Neural progenitor cell (in vitro differentiated cells): ENCODE results near the gene LRRC72. TPM values are rescaled to one million over a fixed set of nuclear protein-coding genes. Genes with fewer than 3 reads are reported as not detected.

Experiments
- DNase-seq: peaks from one replicate; pipeline ENCODE4 v3.0.0-alpha.2; 2016; ENCODE audit warnings: low spot score
- H2AFZ ChIP-seq: fragments of 200-600 bp; sonication (generic); replicated peaks from 2 replicates; pipeline ENCODE4 v1.6.1; 2016; ENCODE audit warnings: antibody characterized with exemption
- H3F3A ChIP-seq: fragments of 200-600 bp; sonication (generic); 2 replicates; pipeline ENCODE4 v1.6.1; 2016; ENCODE audit warnings: antibody characterized with exemption, low read depth
- H3K27ac ChIP-seq: fragments of 200-600 bp; sonication (generic); 2 replicates; pipeline ENCODE4 v1.5.1; 2016; ENCODE audit warnings: mild to moderate bottlenecking
- H3K27me3 ChIP-seq: fragments of 200-600 bp; sonication (generic); 2 replicates; pipeline ENCODE4 v1.6.1; 2016; ENCODE audit warnings: mild to moderate bottlenecking, moderate library complexity
- H3K36me3 ChIP-seq: fragments of 200-600 bp; sonication (generic); 2 replicates; pipeline ENCODE4 v1.5.1; 2016
- H3K4me1 ChIP-seq: fragments of 200-600 bp; sonication (generic); 2 replicates; pipeline ENCODE4 v1.6.1; 2016; ENCODE audit warnings: mixed run types
- H3K4me2 ChIP-seq: fragments of 200-600 bp; sonication (generic); 2 replicates; pipeline ENCODE4 v1.6.1; 2016
- H3K4me3 ChIP-seq: fragments of 200-600 bp; sonication (generic); 2 replicates; pipeline ENCODE4 v1.5.1; 2016
- H3K79me2 ChIP-seq: fragments of 200-600 bp; sonication (generic); 2 replicates; pipeline ENCODE4 v1.6.1; 2016; ENCODE audit warnings: low read depth
- H3K9ac ChIP-seq: fragments of 200-600 bp; sonication (generic); 2 replicates; pipeline ENCODE4 v1.6.1; 2016
- H3K9me3 ChIP-seq: fragments of 200-600 bp; sonication (generic); 2 replicates; pipeline ENCODE4 v1.5.1; 2016; ENCODE audit warnings: low read depth
- H4K20me1 ChIP-seq: fragments of 200-600 bp; sonication (generic); 2 replicates; pipeline ENCODE4 v1.6.1; 2016; ENCODE audit warnings: low read depth
- H3K27ac Mint-ChIP-seq: 3 replicates; pipeline ENCODE4 v1.8.0; 2021; ENCODE audit warnings: mixed read lengths
- H3K27me3 Mint-ChIP-seq: 2 replicates; pipeline ENCODE4 v1.8.0; 2022; ENCODE audit warnings: low read depth, mild to moderate bottlenecking, inconsistent platforms, moderate library complexity, mixed read lengths; ENCODE audit not compliant: insufficient read depth
- H3K36me3 Mint-ChIP-seq: 3 replicates; pipeline ENCODE4 v1.8.0; 2021; ENCODE audit warnings: mixed read lengths
- H3K4me1 Mint-ChIP-seq: 3 replicates; pipeline ENCODE4 v1.8.0; 2021; ENCODE audit warnings: mixed read lengths
- H3K4me3 Mint-ChIP-seq: 3 replicates; pipeline ENCODE4 v1.8.0; 2021; ENCODE audit warnings: mild to moderate bottlenecking, moderate library complexity, mixed read lengths
- H3K9me3 Mint-ChIP-seq: 3 replicates; pipeline ENCODE4 v1.8.0; 2020; ENCODE audit warnings: mixed read lengths
- EZH2 ChIP-seq: fragments of 200-600 bp; sonication (generic); IDR thresholded peaks from 2 replicates; pipeline ENCODE4 v1.6.1; 2017; ENCODE audit warnings: antibody characterized with exemption, mild to moderate bottlenecking, moderate library complexity
- EZH2phosphoT487 ChIP-seq: fragments of 200-600 bp; sonication (generic); IDR thresholded peaks from 2 replicates; pipeline ENCODE4 v1.6.1; 2017; ENCODE audit warnings: antibody characterized with exemption
- total RNA-seq: library from RNA; depleted of rRNA; stranded (reverse); fragments of >200 nt; gene quantifications from 2 replicates; pipeline ENCODE4 v1.2.3, GENCODE V29; 2015; ENCODE audit warnings: low replicate concordance
- TF ChIP-seq, protein P1 (sequence below): fragments of 200-600 bp; sonication (generic); IDR thresholded peaks from 2 replicates; pipeline ENCODE4 v1.5.1; 2017; ENCODE audit warnings: antibody characterized with exemption, mild to moderate bottlenecking

LRRC72 gene
- total RNA-seq, 1 donor from 2014 or later, result not detected

- H3F3A ChIP-seq, result peaks cover 21% of the 10 kb centered on the region
- no peak overlapping the region for H3K9ac ChIP-seq
- peaks cover 34% of the 10 kb centered on the region for H3K4me1 ChIP-seq
- H3K4me3 ChIP-seq, result no peak overlapping the region
- Mint-ChIP-seq H3K9me3 (no peaks in the 10 kb centered on the region), H3K27me3 (no peaks in the 10 kb centered on the region), H3K4me1 (no peaks in the 10 kb centered on the region), H3K4me3 (no peak overlapping the region), H3K36me3 (peaks cover 29% of the 10 kb centered on the region), H3K27ac (no peak overlapping the region)
- no peak overlapping the region for H3K27ac ChIP-seq
- H2AFZ ChIP-seq, result no peak overlapping the region
- no peak for DNase-seq
- no peak overlapping the region for H3K4me2 ChIP-seq
- no peak for TF ChIP-seq EZH2phosphoT487
- TF ChIP-seq, protein P1, sequence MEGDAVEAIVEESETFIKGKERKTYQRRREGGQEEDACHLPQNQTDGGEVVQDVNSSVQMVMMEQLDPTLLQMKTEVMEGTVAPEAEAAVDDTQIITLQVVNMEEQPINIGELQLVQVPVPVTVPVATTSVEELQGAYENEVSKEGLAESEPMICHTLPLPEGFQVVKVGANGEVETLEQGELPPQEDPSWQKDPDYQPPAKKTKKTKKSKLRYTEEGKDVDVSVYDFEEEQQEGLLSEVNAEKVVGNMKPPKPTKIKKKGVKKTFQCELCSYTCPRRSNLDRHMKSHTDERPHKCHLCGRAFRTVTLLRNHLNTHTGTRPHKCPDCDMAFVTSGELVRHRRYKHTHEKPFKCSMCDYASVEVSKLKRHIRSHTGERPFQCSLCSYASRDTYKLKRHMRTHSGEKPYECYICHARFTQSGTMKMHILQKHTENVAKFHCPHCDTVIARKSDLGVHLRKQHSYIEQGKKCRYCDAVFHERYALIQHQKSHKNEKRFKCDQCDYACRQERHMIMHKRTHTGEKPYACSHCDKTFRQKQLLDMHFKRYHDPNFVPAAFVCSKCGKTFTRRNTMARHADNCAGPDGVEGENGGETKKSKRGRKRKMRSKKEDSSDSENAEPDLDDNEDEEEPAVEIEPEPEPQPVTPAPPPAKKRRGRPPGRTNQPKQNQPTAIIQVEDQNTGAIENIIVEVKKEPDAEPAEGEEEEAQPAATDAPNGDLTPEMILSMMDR, result no peak
- H4K20me1 ChIP-seq, result no peaks in the 10 kb centered on the region
- no peaks in the 10 kb centered on the region for H3K9me3 ChIP-seq
- H3K79me2 ChIP-seq, result no peaks in the 10 kb centered on the region
- H3K27me3 ChIP-seq, result no peaks in the 10 kb centered on the region
- peaks cover 12% of the 10 kb centered on the region for H3K36me3 ChIP-seq
Measured at GRCh38 chr7:16599860-16600259, 73.2 kb downstream of the LRRC72 start.

DNA sequence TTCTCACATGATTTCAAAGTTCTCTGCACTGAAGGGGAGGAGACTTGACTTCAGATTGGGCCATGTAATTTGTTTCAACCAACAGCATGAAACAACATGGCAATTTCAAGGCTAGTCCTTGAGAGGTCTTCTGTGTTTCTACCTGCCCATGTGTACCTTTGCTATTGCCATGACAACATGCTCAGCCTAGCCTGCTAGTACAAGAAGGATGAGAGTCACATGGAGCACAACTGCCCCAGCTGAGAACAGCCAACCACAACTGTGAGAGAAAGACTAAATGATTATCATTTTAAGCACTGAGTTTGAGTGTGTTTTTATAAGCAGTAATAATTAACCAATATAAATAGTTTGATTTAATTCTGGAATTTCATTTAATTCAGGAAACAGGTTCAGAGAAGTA, 77.0 kb downstream of the LRRC72 start:
- Histone ChIP-seq H3K4me2 (no peak overlapping the region), H3K79me2 (no peaks in the 10 kb centered on the region), H3K9me3 (no peaks in the 10 kb centered on the region), H3K36me3 (peaks cover 12% of the 10 kb centered on the region), H2AFZ (no peak overlapping the region), H3K4me3 (no peak overlapping the region), H3F3A (peaks cover 5% of the 10 kb centered on the region), H3K27ac (no peak overlapping the region), H3K9ac (no peak overlapping the region), H3K4me1 (peaks cover 2% of the 10 kb centered on the region), H3K27me3 (no peaks in the 10 kb centered on the region), H4K20me1 (no peaks in the 10 kb centered on the region)
- no peak for TF ChIP-seq EZH2
- TF ChIP-seq, protein P1, result no peak
- no peak for TF ChIP-seq EZH2phosphoT487
- H3K4me3 Mint-ChIP-seq, result no peak overlapping the region
- no peak for DNase-seq
- no peaks in the 10 kb centered on the region for H3K4me1 Mint-ChIP-seq
- H3K9me3 Mint-ChIP-seq, result no peaks in the 10 kb centered on the region
- H3K36me3 Mint-ChIP-seq, result peaks cover 42% of the 10 kb centered on the region
- no peak overlapping the region for H3K27ac Mint-ChIP-seq
- no peaks in the 10 kb centered on the region for H3K27me3 Mint-ChIP-seq

- Histone ChIP-seq H3K79me2 (no peaks in the 10 kb centered on the region), H2AFZ (no peak overlapping the region), H3F3A (peaks cover 3% of the 10 kb centered on the region), H3K27me3 (no peaks in the 10 kb centered on the region), H3K4me1 (no peaks in the 10 kb centered on the region), H3K27ac (no peak overlapping the region), H3K4me3 (no peak overlapping the region), H4K20me1 (no peaks in the 10 kb centered on the region), H3K36me3 (peaks cover 12% of the 10 kb centered on the region), H3K9me3 (no peaks in the 10 kb centered on the region), H3K4me2 (no peak overlapping the region), H3K9ac (no peak overlapping the region)
- no peak for TF ChIP-seq EZH2
- no peak for TF ChIP-seq EZH2phosphoT487
- TF ChIP-seq, protein P1, result no peak
- H3K27me3 Mint-ChIP-seq, result no peaks in the 10 kb centered on the region
- no peak overlapping the region for H3K27ac Mint-ChIP-seq
- peaks cover 42% of the 10 kb centered on the region for H3K36me3 Mint-ChIP-seq
- H3K4me3 Mint-ChIP-seq, result no peak overlapping the region
- H3K9me3 Mint-ChIP-seq, result no peaks in the 10 kb centered on the region
- DNase-seq, result no peak
- H3K4me1 Mint-ChIP-seq, result no peaks in the 10 kb centered on the region
Measured at GRCh38 chr7:16604054-16604453, 77.4 kb downstream of the LRRC72 start.
